Astrocyte of the spinal cord (primary cell): ENCODE data around the gene STPG4.

ENCODE experiments used
- DNase-seq: peaks from one replicate; pipeline ENCODE4 v3.0.0; 2011; ENCODE audit warnings: low read depth, low spot score
- H3K4me3 ChIP-seq: 2 replicates; pipeline ENCODE4 v1.5.1; 2011; ENCODE audit warnings: low read depth, mild to moderate bottlenecking, low read length, moderate library complexity
- in situ Hi-C: cut with HindIII; loops from 2 replicates; pipeline ENCODE4 v1.10.0; 2017; ENCODE audit warnings: low sequenced_read_pairs
- TF ChIP-seq, protein P1 (sequence below): IDR thresholded peaks from 2 replicates; pipeline ENCODE4 v1.5.1; 2012; ENCODE audit warnings: low read depth, mild to moderate bottlenecking, low read length, inconsistent platforms

The STPG4 gene

DNA sequence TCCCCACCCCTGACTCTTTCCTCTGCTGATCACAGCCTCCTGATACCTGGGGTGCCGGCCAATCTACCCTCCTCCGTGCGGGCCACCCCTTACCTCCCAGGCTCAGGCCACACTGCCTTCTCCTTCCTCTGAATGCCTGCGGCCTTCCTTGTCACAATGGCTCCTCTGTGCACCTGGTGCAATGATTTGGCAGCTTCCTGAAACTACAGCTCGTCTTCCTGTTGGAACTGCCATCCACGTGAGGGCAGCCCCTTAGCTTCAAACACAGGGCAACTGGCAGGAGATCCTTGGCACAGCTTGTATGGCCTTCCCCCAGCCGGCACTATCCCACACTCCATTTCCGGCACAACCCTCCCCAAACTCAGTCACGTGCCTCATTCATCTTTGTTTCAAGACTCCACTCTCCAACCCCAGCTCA is 69.0 kb downstream of the STPG4 start:
- DNase-seq: no peak
- in situ Hi-C loops: no loop called here
- TF ChIP-seq, protein P1, sequence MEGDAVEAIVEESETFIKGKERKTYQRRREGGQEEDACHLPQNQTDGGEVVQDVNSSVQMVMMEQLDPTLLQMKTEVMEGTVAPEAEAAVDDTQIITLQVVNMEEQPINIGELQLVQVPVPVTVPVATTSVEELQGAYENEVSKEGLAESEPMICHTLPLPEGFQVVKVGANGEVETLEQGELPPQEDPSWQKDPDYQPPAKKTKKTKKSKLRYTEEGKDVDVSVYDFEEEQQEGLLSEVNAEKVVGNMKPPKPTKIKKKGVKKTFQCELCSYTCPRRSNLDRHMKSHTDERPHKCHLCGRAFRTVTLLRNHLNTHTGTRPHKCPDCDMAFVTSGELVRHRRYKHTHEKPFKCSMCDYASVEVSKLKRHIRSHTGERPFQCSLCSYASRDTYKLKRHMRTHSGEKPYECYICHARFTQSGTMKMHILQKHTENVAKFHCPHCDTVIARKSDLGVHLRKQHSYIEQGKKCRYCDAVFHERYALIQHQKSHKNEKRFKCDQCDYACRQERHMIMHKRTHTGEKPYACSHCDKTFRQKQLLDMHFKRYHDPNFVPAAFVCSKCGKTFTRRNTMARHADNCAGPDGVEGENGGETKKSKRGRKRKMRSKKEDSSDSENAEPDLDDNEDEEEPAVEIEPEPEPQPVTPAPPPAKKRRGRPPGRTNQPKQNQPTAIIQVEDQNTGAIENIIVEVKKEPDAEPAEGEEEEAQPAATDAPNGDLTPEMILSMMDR: no peak
- no peak overlapping the region for H3K4me3 ChIP-seq

DNA sequence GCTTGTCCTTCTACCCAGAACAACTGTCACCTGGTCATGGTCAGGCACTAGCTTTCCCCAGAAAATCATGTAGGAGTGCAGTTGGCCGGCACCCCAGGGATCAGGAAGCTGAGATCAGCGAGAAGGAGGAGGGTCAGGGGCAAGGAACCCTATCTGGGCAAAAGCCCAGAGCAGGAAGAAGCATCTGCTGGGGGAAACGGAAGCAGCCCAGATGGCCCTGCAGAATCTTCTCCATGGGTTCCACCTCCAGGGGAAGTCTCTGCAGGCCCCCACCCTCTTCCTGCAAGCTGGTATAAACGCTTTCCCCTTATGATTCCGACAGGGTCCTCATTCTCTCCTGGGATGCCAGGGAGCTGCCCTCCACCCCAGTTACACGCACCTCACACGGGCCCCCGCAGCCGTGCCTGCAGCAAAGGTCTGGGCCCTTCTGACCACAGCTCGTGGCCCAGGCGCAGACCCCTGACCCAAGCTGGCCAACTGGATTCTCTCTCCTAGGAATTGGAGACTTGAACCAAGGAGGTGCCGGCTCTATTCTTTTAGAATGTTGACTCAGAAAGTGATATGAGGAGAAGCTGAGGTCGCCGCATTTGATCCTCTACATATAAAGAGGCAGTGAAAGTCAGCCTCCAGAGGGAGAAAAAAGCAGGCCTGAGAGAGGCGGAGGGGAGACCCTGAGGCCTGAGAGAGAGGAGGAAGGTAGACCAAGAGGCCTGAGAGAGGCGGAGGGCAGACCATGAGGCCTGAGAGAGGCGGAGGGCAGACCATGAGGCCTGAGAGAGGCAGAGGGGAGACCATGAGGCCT is 71.0 kb downstream of the STPG4 start:
- TF ChIP-seq, protein P1: no peak
- no peak overlapping the region for H3K4me3 ChIP-seq
- DNase-seq: no peak
- in situ Hi-C loops: no loop called here

DNA sequence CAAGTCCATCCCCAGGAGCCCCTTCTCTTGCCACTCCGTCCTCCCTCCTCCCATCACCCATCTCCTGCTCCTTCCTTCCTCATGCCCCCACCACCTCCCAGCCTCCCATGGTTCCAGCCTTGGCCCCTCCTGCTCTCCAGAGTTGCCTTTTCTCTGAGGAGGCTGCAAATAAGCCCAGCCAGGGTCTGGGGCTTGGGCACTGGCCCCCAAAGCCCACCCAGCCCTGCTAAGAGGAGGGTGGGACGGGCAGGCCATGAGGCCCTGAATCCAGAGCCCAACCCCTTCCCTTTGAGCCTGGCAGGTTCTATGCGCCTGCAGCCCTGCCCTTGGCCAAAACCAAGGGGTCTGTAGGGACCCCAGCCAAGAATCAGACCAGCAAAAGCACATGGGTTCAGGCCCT is 71.6 kb downstream of the STPG4 start:
- no peak for DNase-seq
- H3K4me3 ChIP-seq: no peak overlapping the region
- in situ Hi-C loops: no loop called here
- TF ChIP-seq, protein P1: no peak

DNA sequence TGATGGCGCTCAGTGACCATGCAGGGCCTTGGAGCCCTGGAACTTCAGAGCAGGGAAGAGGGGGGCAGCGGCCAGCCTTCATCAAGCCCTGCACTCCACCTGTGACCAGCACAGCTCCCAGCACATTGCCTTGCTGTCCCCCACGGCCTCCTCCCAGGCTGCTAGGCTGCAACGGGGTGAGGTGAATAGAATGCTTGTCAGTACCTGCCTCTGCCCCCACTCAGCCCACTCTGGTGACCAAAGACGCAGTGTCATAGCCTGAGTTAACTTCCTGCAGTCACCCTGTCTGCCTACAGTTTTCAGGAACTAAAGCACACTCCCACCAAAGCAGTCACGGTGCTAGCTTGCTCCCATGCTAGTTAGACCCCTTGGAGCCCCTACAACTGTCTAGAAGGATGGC is 72.1 kb downstream of the STPG4 start:
- H3K4me3 ChIP-seq: no peak overlapping the region
- TF ChIP-seq, protein P1: no peak
- DNase-seq: no peak
- in situ Hi-C loops: no loop called here

DNA sequence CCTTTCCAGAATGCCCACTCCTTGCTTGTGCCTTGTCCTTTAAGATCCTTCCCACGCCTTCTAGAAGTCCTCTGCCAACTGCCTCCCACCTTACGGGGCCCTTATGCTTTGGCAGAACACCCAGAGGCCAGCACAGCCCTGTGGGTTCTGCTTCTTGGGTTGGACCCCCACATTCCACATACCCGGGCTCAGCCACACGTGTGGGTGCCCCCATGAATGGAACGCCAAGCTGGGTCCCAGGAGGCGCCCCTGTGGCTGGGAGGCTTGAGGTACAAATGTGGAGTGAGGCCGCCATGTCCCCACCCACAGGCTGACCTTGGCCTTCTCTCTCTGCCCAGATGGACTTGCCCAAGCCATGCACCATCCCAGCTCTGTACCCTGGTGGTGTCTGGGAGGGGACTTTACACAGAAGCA is 74.2 kb downstream of the STPG4 start:
- in situ Hi-C loops: no loop called here
- TF ChIP-seq, protein P1: no peak
- H3K4me3 ChIP-seq: no peak overlapping the region
- no peak for DNase-seq

DNA sequence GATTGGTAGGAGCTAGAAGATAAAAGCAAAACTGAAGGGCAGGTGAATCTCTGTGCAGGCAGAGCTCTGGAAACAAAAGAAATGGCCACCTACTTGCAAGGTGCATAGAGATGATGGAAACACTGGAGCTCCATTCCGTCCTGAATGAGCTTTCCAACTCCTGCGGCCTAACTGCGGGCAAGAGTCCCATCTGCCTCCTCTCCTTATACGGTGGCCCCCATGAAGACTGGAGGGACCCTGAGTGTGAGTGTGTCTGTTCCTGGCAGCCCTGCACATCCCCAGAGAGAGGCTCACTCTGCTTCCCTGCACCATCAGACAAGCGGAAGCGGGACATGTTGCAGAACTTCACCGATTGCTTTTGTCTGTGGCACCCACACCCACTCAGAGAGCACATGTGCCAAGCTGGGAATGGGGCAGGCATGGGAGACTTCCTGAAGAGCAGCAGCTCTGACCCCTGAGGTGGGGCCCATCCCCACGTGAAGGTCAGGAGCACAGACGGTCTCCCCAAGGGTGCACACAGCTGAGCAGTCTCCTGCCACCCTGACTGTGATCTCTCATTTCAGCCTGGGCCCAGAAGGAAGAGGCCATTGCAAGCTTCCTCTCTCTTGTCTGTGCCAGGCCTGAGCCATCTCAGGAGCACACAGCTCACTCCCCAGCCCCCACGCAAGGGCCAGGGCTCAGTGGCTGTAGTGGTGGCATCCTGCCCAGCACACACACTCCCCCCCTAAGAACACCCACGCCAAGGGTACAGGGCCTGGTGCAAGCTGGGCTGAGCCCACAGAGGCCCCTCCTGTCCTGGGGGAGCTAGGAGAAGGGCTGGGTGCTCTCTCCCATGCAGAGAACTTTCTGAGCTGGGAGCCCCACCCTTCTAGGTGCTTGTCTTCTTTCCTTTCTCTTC is 75.3 kb downstream of the STPG4 start:
- TF ChIP-seq, protein P1: no peak
- in situ Hi-C loops: no loop called here
- H3K4me3 ChIP-seq: no peak overlapping the region
- no peak for DNase-seq
